Erythroblast (primary cell): ENCODE measurements around the gene ZFP36L1.

ENCODE experiments used
- GATA1 ChIP-seq: IDR thresholded peaks from 2 replicates; pipeline ENCODE4 v1.6.1; 2011; ENCODE audit warnings: low read depth, mild to moderate bottlenecking, control low read depth, low read length, moderate library complexity
- POLR2A ChIP-seq: IDR thresholded peaks from 2 replicates; pipeline ENCODE4 v1.6.1; 2011; ENCODE audit warnings: mild to moderate bottlenecking, low read length

DNA sequence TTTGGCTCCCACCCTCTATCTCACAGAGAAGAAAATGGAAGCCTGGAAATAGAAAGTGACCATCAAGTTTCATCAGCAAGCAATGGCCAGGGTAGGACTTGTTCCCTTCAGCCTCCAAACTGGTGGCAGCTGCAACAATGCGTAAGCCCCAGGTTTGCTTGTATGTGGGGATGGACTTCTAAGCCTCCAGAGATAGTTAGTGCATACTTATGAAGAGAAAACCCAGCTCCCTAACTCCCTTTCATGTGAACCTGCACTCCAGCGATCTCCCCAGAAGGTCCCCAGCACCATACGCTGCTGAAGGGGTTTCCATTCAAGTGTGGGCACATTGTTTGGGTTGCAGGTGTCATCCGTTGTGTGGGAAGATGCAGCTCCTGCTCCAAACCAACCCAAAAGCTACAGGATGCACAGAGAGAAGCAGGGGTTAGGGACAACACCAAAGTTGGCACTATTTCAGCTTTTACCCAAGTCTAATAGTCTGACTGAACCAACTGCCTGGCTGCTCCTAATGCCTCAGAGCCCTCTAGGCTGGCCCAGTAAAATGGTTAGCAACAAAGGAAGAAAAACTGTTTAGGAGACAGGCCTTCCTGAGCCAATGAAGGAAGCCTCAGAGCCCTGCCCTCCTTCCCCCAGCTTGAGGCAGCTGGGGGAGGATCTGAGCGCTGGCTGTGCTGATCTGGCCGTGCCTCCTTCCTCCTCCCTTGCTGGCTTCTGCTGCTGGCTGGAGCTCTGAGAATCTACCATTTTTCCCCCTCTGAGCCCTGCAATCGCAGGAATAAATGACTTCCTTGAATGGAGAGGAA lies 12.3 kb downstream of the ZFP36L1 start:
- no peak for TF ChIP-seq POLR2A
- no peak for TF ChIP-seq GATA1
